Ectodermal cell (in vitro differentiated cells): ENCODE measurements around the gene FCMR.

Experiments used
- H3K27ac ChIP-seq: 2 replicates; pipeline ENCODE4 v1.7.0; 2013; ENCODE audit warnings: mild to moderate bottlenecking, low read depth, low read length; ENCODE audit not compliant: insufficient read depth, poor library complexity, severe bottlenecking
- H3K27me3 ChIP-seq: 2 replicates; pipeline ENCODE4 v1.7.0; 2013; ENCODE audit warnings: mild to moderate bottlenecking, low read length; ENCODE audit not compliant: insufficient read depth, control insufficient read depth, poor library complexity, severe bottlenecking
- H3K36me3 ChIP-seq: one replicate; pipeline ENCODE4 v1.7.0; 2013; ENCODE audit warnings: low read length; ENCODE audit not compliant: control insufficient read depth, insufficient read depth
- H3K4me1 ChIP-seq: one replicate; pipeline ENCODE4 v1.7.0; 2013; ENCODE audit warnings: low read length; ENCODE audit not compliant: control insufficient read depth, insufficient read depth
- H3K4me3 ChIP-seq: 2 replicates; pipeline ENCODE4 v1.7.0; 2013; ENCODE audit warnings: low read depth, low read length, control low read depth; ENCODE audit not compliant: insufficient read depth
- H3K9me3 ChIP-seq: 2 replicates; pipeline ENCODE4 v1.7.0; 2013; ENCODE audit warnings: mild to moderate bottlenecking, low read length, moderate library complexity; ENCODE audit not compliant: control insufficient read depth
- WGBS, 2 experiments: methylation state at CpG; one replicate each; pipeline ENCODE4 v1.1.7; 2013; ENCODE audit warnings: missing lambda C conversion rate in 2 of 2; 5-methylcytosine and 5-hydroxymethylcytosine counted together

Gene FCMR

GRCh38 chr1:206875752-206876377 is 45.9 kb downstream of the FCMR start:
- Histone ChIP-seq H3K36me3 (no peaks in the 10 kb centered on the region), H3K4me3 (no peak overlapping the region), H3K27me3 (no peaks in the 10 kb centered on the region), H3K4me1 (no peaks in the 10 kb centered on the region), H3K27ac (no peak overlapping the region), H3K9me3 (no peaks in the 10 kb centered on the region)
- WGBS, 2 experiments: 100% methylated on average over 1 of the region's 3 CpGs; no CpG with 5 or more reads in 1 of the 2 experiments

- Histone ChIP-seq H3K27me3 (no peaks in the 10 kb centered on the region), H3K4me3 (no peak overlapping the region), H3K4me1 (no peaks in the 10 kb centered on the region), H3K9me3 (no peaks in the 10 kb centered on the region), H3K27ac (no peak overlapping the region), H3K36me3 (no peaks in the 10 kb centered on the region)
- WGBS, 2 experiments: 93 to 94% methylated on average over 3 of the region's 3 CpGs
Observed at GRCh38 chr1:206873603-206874188, 48.0 kb downstream of the FCMR start.

DNA sequence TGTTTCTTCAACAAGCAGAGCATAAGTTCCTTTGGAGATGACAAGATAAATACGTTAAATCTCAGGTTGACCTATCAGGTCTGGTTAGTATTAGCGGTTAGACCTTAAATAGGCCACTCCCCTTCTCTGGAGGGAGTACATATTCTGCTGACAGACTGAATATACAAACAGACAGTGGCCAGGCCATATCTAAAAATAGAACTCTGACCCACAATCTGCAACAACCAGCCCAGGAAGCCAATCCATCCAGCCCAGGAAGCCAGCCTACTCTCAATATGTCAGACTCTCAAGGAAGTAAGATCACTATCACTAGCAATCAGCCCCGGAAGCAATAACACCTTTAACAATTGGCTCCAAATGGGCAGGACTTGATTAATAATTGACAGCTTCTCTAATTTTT is 49.6 kb downstream of the FCMR start:
- Histone ChIP-seq H3K4me1 (no peaks in the 10 kb centered on the region), H3K4me3 (no peak overlapping the region), H3K36me3 (no peaks in the 10 kb centered on the region), H3K27me3 (no peaks in the 10 kb centered on the region), H3K9me3 (no peaks in the 10 kb centered on the region), H3K27ac (no peak overlapping the region)
- WGBS, 2 experiments: 90 to 95% methylated on average over 3 of the region's 3 CpGs

DNA sequence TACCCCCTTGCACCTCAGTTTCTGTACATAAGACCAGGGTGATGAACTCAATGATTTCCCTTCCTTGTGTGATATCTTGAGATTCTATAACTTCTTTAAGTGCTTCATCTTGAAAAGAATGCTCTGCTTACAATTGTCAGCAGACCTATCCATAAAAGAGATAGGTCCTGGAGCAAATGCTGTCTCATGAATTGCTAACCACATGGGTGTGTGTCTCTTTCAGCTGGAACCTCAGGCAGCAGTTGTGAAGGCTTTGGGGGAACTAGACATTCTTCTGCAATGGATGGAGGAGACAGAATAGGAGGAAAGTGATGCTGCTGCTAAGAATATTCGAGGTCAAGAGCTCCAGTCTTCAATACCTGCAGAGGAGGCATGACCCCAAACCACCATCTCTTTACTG is 53.5 kb downstream of the FCMR start:
- H3K9me3 ChIP-seq: no peaks in the 10 kb centered on the region
- 71 to 89% methylated on average over 1 of the region's 1 CpG for WGBS, 2 experiments
- H3K4me1 ChIP-seq: no peaks in the 10 kb centered on the region
- no peak overlapping the region for H3K27ac ChIP-seq
- H3K36me3 ChIP-seq: no peaks in the 10 kb centered on the region
- no peak overlapping the region for H3K4me3 ChIP-seq
- H3K27me3 ChIP-seq: no peaks in the 10 kb centered on the region

GRCh38 chr1:206867716-206868115 is 54.0 kb downstream of the FCMR start:
- no peak overlapping the region for H3K4me3 ChIP-seq
- no peaks in the 10 kb centered on the region for H3K9me3 ChIP-seq
- no peaks in the 10 kb centered on the region for H3K36me3 ChIP-seq
- H3K4me1 ChIP-seq: no peaks in the 10 kb centered on the region
- H3K27ac ChIP-seq: no peak overlapping the region
- no peaks in the 10 kb centered on the region for H3K27me3 ChIP-seq

DNA sequence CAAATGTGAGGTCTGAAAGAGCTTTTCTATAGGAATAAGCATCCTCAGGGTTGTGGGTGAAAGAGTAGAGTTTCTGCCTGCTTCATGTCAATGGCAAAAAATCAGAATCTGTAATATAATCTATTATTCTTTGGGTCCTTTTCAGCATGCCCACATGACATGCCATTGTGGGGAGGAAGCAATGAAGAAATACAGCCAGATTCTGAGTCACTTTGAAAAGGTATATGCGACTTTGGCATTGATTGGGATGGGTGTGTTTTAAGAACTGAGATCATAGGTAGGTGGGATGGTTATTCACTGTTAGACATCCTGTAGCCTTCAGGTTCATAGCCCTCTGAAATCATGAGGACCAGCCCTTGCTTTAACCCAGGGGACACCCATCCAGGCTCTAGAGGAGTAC is 54.5 kb downstream of the FCMR start:
- Histone ChIP-seq H3K27ac (no peak overlapping the region), H3K4me3 (no peak overlapping the region), H3K9me3 (no peaks in the 10 kb centered on the region), H3K27me3 (no peaks in the 10 kb centered on the region), H3K4me1 (no peaks in the 10 kb centered on the region), H3K36me3 (no peaks in the 10 kb centered on the region)
- WGBS, 2 experiments: 90 to 96% methylated on average over 1 of the region's 1 CpG

DNA sequence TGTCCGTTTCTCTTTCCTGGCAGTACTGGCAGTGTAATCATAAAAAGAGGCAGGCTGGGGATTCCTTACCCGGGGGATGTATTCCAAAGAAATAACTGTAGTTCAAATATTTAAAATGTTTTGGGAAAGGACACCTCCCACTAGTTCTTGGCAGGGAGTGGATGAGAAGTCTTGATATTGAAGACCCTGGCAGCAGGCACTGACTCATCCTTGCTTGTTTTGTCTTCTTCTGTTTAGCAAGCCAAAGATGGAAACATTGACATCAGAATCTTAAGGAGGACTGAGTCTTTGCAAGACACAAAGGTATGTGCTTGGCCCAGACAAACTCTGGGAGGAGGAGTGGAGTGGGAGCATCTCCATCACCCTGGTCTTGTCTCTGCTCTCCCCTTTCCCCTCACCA is 55.7 kb downstream of the FCMR start:
- Histone ChIP-seq H3K27ac (no peak overlapping the region), H3K4me3 (no peak overlapping the region), H3K36me3 (no peaks in the 10 kb centered on the region), H3K4me1 (no peaks in the 10 kb centered on the region), H3K9me3 (no peaks in the 10 kb centered on the region), H3K27me3 (no peaks in the 10 kb centered on the region)
- 77 to 92% methylated on average over 2 of the region's 2 CpGs for WGBS, 2 experiments

DNA sequence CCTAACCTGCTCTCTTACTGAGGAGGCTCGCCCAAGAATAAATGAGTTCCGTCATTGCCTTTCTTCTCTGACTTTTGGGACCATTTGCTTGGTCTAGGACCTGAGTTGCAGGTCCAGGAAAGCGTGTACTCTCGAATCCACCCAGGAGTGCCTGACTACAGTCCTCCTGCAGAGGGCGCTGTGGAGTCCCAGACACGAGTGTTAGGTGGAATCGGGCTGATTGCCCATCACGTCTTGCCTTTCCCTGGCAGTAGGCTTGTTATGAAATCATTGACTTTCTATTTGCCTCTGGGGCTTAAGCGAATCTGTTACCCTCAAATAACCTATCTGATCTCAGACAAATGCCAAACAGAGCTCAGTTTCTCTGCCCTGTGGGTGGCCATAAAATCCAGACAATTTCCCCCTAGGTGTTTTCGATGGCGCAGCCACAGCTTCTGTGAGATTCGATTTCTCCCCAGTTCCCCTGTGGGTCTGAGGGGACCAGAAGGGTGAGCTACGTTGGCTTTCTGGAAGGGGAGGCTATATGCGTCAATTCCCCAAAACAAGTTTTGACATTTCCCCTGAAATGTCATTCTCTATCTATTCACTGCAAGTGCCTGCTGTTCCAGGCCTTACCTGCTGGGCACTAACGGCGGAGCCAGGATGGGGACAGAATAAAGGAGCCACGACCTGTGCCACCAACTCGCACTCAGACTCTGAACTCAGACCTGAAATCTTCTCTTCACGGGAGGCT is 56.6 kb downstream of the FCMR start, which contains the start of gene IL20:
Gene IL20, plus strand, starts transcription at position 685 of the 733 bp plus-strand sequence. CDS start 230 bp downstream, outside the sequence.
- no peak within 1 kb of the TSS for H3K27ac ChIP-seq
- no peak within 1 kb of the TSS for H3K4me3 ChIP-seq
- H3K27me3 ChIP-seq: no peaks in the 10 kb centered on the region
- no peaks in the 10 kb centered on the region for H3K4me1 ChIP-seq
- WGBS, 2 experiments: 56 to 58% methylated on average over 19 of the region's 19 CpGs
- H3K36me3 ChIP-seq: no peaks in the 10 kb centered on the region
- H3K9me3 ChIP-seq: no peaks in the 10 kb centered on the region

GRCh38 chr1:206863266-206863665 is 58.5 kb downstream of the FCMR start:
- WGBS, 2 experiments: 78 to 85% methylated on average over 1 of the region's 1 CpG
- H3K27me3 ChIP-seq: no peaks in the 10 kb centered on the region
- no peak overlapping the region for H3K4me3 ChIP-seq
- H3K36me3 ChIP-seq: no peaks in the 10 kb centered on the region
- H3K9me3 ChIP-seq: no peaks in the 10 kb centered on the region
- H3K4me1 ChIP-seq: no peaks in the 10 kb centered on the region
- no peak overlapping the region for H3K27ac ChIP-seq

GRCh38 chr1:206860165-206860564 is 61.6 kb downstream of the FCMR start:
- no peaks in the 10 kb centered on the region for H3K36me3 ChIP-seq
- no peaks in the 10 kb centered on the region for H3K9me3 ChIP-seq
- H3K4me1 ChIP-seq: no peaks in the 10 kb centered on the region
- H3K4me3 ChIP-seq: no peak overlapping the region
- H3K27ac ChIP-seq: no peak overlapping the region
- no peaks in the 10 kb centered on the region for H3K27me3 ChIP-seq
- WGBS, 2 experiments: 93 to 98% methylated on average over 4 of the region's 4 CpGs
